ENCODE data around the gene DIRAS2. TPM values are rescaled to one million over a fixed set of nuclear protein-coding genes. Genes with fewer than 3 reads are reported as not detected.

Gene DIRAS2
- polyA plus RNA-seq, 2 of the 4 experiments (the other 2 are of a cell fraction): 0.08 to 0.12 TPM

- no peak for DNase-seq (ENCODE audit: low read depth in 1 of 2, low spot score in 1 of 2)
- no peaks in the 10 kb centered on the region for H3K4me1 ChIP-seq
- TF ChIP-seq MAFK (IDR thresholded peaks at IDR 0.05; ENCODE audit: partially characterized antibody) (peak; percentile 93), CHD4 (IDR thresholded peaks at IDR 0.05; ENCODE audit: borderline replicate concordance) (no peak)
- no peak overlapping the region for H3K27ac ChIP-seq
- FAIRE-seq: no peak
- no peaks in the 10 kb centered on the region for H3K9me3 ChIP-seq
- CTCF ChIA-PET: interaction anchor here (1.3 kb wide), 2 partner anchors 14 to 22 kb away, joined by 3 read pairs; no protein-coding TSS in a partner anchor
- no peak overlapping the region for H3K4me2 ChIP-seq
- ATAC-seq: no peak
- no peak overlapping the region for H3K4me3 ChIP-seq
- WGBS (ENCODE audit: missing lambda C conversion rate): 56% methylated on average over 6 of the region's 6 CpGs
- POLR2A ChIA-PET: no interaction called here
Measured at GRCh38 chr9:90629354-90629753, 13.3 kb downstream of the DIRAS2 start.

- no peak for DNase-seq (ENCODE audit: low read depth in 1 of 2, low spot score in 1 of 2)
- no peak for ATAC-seq
- ChIA-PET POLR2A (no interaction called here), CTCF (interaction anchor here (1.1 to 1.3 kb wide), 2 partner anchors 9 to 37 kb away, joined by 3 read pairs; no protein-coding TSS in a partner anchor)
- TF ChIP-seq MYC (IDR thresholded peaks at IDR 0.05; ENCODE audit: borderline replicate concordance, low read length) (no peak), EHF (CRISPR knock-in tag; IDR thresholded peaks at IDR 0.05) (no peak), GATA3 (IDR thresholded peaks at IDR 0.05; ENCODE audit: borderline replicate concordance) (no peak), FOSL2 (IDR thresholded peaks at IDR 0.05) (no peak), FOSL2 (CRISPR knock-in tag; IDR thresholded peaks at IDR 0.05) (no peak), NFE2L2 (conservative IDR thresholded peaks at IDR 0.05; ENCODE audit: low read length) (no peak), REST (IDR thresholded peaks at IDR 0.05) (no peak), EHMT2 (IDR thresholded peaks at IDR 0.05; ENCODE audit: low read depth) (no peak), CTCF (IDR thresholded peaks at IDR 0.05) (no peak), KDM1A (IDR thresholded peaks at IDR 0.05; ENCODE audit: low read depth) (no peak), MAX (IDR thresholded peaks at IDR 0.05) (no peak), BCL3 (IDR thresholded peaks at IDR 0.05) (no peak), HES2 (IDR thresholded peaks at IDR 0.05) (no peak), BHLHE40 (IDR thresholded peaks at IDR 0.05; ENCODE audit: low read depth, low read length) (no peak), POLR2AphosphoS2 (conservative IDR thresholded peaks at IDR 0.05; ENCODE audit: low read length) (no peak), MAZ (IDR thresholded peaks at IDR 0.05; ENCODE audit: borderline replicate concordance, low read depth, low read length) (no peak), NPAS2 (CRISPR knock-in tag; IDR thresholded peaks at IDR 0.05; ENCODE audit: borderline replicate concordance) (no peak)
- Histone ChIP-seq H3K4me3 (no peak overlapping the region), H3K9me3 (no peaks in the 10 kb centered on the region), H3K4me2 (no peak overlapping the region), H3K27ac (no peak overlapping the region), H3K4me1 (no peaks in the 10 kb centered on the region)
- 14% methylated on average over 3 of the region's 3 CpGs for WGBS (ENCODE audit: missing lambda C conversion rate)
- no peak for FAIRE-seq
Measured at GRCh38 chr9:90616806-90617205, 25.8 kb downstream of the DIRAS2 start.

Data from A549 (cell line).